ENCODE data around the gene VWA8.
"Not testable (repeated sequence)": the region's sequence is repeated elsewhere in the genome, so short reads cannot be mapped to it uniquely, and the experiment has no call there.

Gene VWA8

GRCh38 chr13:41842036-41842620, 118.8 kb downstream of the VWA8 start:
- H3K4me3 ChIP-seq (ENCODE audit: low read depth, low read length) = no peak overlapping the region
- no peaks in the 10 kb centered on the region for H3K4me1 ChIP-seq
- no peak for DNase-seq
- peaks cover 4% of the 10 kb centered on the region for H3K36me3 ChIP-seq
- H3K27me3 ChIP-seq = no peaks in the 10 kb centered on the region
- H3K9me3 ChIP-seq = no peaks in the 10 kb centered on the region
- TF ChIP-seq, protein P1, sequence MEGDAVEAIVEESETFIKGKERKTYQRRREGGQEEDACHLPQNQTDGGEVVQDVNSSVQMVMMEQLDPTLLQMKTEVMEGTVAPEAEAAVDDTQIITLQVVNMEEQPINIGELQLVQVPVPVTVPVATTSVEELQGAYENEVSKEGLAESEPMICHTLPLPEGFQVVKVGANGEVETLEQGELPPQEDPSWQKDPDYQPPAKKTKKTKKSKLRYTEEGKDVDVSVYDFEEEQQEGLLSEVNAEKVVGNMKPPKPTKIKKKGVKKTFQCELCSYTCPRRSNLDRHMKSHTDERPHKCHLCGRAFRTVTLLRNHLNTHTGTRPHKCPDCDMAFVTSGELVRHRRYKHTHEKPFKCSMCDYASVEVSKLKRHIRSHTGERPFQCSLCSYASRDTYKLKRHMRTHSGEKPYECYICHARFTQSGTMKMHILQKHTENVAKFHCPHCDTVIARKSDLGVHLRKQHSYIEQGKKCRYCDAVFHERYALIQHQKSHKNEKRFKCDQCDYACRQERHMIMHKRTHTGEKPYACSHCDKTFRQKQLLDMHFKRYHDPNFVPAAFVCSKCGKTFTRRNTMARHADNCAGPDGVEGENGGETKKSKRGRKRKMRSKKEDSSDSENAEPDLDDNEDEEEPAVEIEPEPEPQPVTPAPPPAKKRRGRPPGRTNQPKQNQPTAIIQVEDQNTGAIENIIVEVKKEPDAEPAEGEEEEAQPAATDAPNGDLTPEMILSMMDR (IDR thresholded peaks at IDR 0.05; ENCODE audit: low read depth, low read length) = no peak

GRCh38 chr13:41837629-41838028, 123.3 kb downstream of the VWA8 start:
- no peaks in the 10 kb centered on the region for H3K27me3 ChIP-seq
- H3K4me3 ChIP-seq (ENCODE audit: low read depth, low read length) = no peak overlapping the region
- peaks cover 10% of the 10 kb centered on the region for H3K4me1 ChIP-seq
- TF ChIP-seq, protein P1 (IDR thresholded peaks at IDR 0.05; ENCODE audit: low read depth, low read length) = no peak
- no peaks in the 10 kb centered on the region; the same call in 1 of the 2 replicates for H3K9me3 ChIP-seq
- no peak for DNase-seq
- peaks cover 18% of the 10 kb centered on the region for H3K36me3 ChIP-seq

- H3K4me3 ChIP-seq (ENCODE audit: low read depth, low read length) = no peak overlapping the region
- no peaks in the 10 kb centered on the region; the same call in 1 of the 2 replicates for H3K9me3 ChIP-seq
- no peaks in the 10 kb centered on the region for H3K27me3 ChIP-seq
- DNase-seq = no peak
- TF ChIP-seq, protein P1 (IDR thresholded peaks at IDR 0.05; ENCODE audit: low read depth, low read length) = no peak
- peaks cover 25% of the 10 kb centered on the region for H3K36me3 ChIP-seq
- peaks cover 10% of the 10 kb centered on the region for H3K4me1 ChIP-seq
Measured at GRCh38 chr13:41835871-41836270, 125.0 kb downstream of the VWA8 start.

DNA sequence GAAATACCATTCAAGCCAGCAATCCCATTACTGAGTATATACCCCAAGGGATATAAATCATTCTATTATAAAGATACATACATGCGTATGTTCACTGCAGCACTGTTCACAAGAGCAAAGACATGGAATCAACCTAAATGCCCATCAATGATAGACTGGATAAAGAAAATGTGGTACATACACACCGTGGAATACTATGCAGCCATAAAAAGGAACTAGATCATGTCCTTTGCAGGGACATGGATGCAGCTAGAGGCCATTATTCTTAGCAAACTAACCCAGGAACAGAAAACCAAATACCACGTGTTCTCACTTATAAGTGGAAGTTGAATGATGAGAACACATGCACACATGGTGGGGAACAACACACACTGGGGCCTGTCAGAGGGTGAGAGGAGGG, 126.2 kb downstream of the VWA8 start:
- H3K4me1 ChIP-seq; H3K4me3 ChIP-seq (ENCODE audit: low read depth, low read length); H3K27me3 ChIP-seq; H3K9me3 ChIP-seq; DNase-seq: not testable (repeated sequence)
- peaks cover 22% of the 10 kb centered on the region for H3K36me3 ChIP-seq

DNA sequence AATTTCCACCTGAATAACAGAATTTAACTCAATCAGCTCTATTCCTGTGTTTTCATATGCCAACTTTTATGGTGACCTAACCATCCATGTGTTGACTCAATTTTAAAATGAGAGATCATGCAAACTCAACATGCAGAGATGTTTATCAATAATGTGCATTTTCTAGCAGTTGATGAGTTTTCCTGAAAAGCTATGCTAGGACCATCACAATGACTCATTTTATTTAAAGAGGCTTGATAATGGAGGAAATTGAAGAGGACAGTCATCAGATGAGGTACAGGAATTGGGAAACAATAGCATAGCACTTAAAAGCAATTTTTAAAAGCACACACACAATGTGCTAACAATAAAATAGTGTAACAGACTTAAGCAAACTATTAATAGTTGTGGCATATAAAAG, 127.1 kb downstream of the VWA8 start:
- no peak overlapping the region for H3K4me3 ChIP-seq (ENCODE audit: low read depth, low read length)
- no peak for DNase-seq
- TF ChIP-seq, protein P1 (IDR thresholded peaks at IDR 0.05; ENCODE audit: low read depth, low read length) = no peak
- peaks cover 10% of the 10 kb centered on the region for H3K4me1 ChIP-seq
- peaks cover 26% of the 10 kb centered on the region for H3K36me3 ChIP-seq
- no peaks in the 10 kb centered on the region for H3K27me3 ChIP-seq
- H3K9me3 ChIP-seq = no peaks in the 10 kb centered on the region; the same call in 1 of the 2 replicates

- TF ChIP-seq, protein P1 (IDR thresholded peaks at IDR 0.05; ENCODE audit: low read depth, low read length) = no peak
- DNase-seq = no peak
- no peaks in the 10 kb centered on the region; the same call in 1 of the 2 replicates for H3K9me3 ChIP-seq
Measured at GRCh38 chr13:41833201-41833600, 127.7 kb downstream of the VWA8 start.

More at GRCh38 chr13:41833201-41833600, 127.7 kb downstream of the VWA8 start:
- no peaks in the 10 kb centered on the region for H3K27me3 ChIP-seq
- peaks cover 26% of the 10 kb centered on the region for H3K36me3 ChIP-seq
- H3K4me1 ChIP-seq = peaks cover 10% of the 10 kb centered on the region
- no peak overlapping the region for H3K4me3 ChIP-seq (ENCODE audit: low read depth, low read length)
